Mucosa of stomach (tissue), 1 donor: ENCODE data around the gene COQ3.

ENCODE experiments used
- H3K27me3 ChIP-seq: one replicate; pipeline ENCODE4 v1.7.0; 2013; ENCODE audit warnings: mild to moderate bottlenecking, low read length; ENCODE audit not compliant: control insufficient read depth, insufficient read depth
- H3K36me3 ChIP-seq: one replicate; pipeline ENCODE4 v1.7.0; 2013; ENCODE audit warnings: low read length; ENCODE audit not compliant: control insufficient read depth, insufficient read depth
- H3K4me1 ChIP-seq: one replicate; pipeline ENCODE4 v1.7.0; 2013; ENCODE audit warnings: mild to moderate bottlenecking, low read length; ENCODE audit not compliant: control insufficient read depth, insufficient read depth
- H3K4me3 ChIP-seq: one replicate; pipeline ENCODE4 v1.7.0; 2013; ENCODE audit warnings: low read length
- H3K9ac ChIP-seq: one replicate; pipeline ENCODE4 v1.7.0; 2013; ENCODE audit warnings: mild to moderate bottlenecking, low read length, moderate library complexity
- H3K9me3 ChIP-seq: one replicate; pipeline ENCODE4 v1.7.0; 2013; ENCODE audit warnings: mild to moderate bottlenecking, low read length, moderate library complexity; ENCODE audit not compliant: control insufficient read depth
- donor health status: Pancreatic carcinoma.

Gene COQ3

DNA sequence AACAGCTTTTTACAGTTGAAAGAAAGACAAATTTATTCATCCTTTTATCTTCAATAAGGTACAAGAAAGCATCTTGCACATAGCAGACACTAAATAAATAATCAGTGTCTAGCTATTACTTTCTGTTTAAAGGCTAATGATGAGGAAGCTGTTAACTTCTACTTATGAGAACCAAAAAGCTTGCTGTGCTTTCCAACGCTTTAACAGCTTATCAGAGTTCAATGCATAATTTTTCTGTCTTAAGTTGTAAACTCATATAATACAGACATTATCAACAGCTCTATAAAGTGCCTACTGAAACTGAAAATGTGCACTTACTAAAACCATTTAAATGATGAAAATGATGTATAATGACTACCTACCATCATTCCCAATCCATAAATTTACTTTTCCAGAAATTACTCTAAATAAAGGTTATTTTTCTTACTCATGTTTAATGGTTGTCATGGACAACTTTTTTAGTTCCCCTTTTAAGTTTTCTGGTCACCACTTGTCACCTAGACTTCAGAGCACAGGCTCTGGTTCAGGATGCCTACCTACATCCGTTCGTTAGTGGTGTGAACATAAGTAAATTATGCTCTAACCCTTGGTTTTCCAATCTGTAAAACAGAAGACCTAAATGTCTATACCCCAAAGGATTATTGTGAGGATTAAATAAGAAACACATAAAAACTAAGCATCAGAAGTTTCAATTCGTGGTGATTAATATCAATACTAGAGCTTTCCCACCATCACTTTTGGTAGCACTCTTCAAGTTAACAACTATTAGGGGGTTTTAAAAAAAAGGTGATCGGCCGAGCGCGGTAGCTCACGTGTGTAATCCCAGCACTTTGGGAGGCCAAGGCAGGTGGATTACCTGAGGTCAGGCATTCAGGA is 23.1 kb upstream of the COQ3 start:
- H3K9me3 ChIP-seq, result no peaks in the 10 kb centered on the region
- no peak overlapping the region for H3K9ac ChIP-seq
- H3K36me3 ChIP-seq, result no peaks in the 10 kb centered on the region
- no peaks in the 10 kb centered on the region for H3K4me1 ChIP-seq
- H3K27me3 ChIP-seq, result no peaks in the 10 kb centered on the region
- H3K4me3 ChIP-seq, result no peak overlapping the region

DNA sequence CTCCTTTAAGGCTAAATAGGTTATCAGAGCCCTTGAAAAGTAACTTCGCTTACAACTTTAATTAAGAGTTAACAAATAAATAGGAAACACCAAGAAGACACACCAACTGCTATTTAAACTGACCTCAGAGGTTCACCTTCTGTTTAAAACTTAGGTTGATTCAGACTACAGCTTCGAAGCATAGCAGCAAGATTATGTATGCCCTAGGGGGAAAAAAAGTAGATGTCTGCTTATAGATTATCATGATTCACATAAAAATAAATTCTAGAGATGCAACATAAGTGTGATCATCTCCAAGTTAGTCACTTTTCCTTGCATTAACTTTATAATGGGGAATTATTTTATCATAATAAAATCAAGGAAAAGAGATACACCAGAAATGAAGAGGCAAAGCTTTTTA is 22.2 kb upstream of the COQ3 start:
- Histone ChIP-seq H3K9ac (no peak overlapping the region), H3K9me3 (no peaks in the 10 kb centered on the region), H3K27me3 (no peaks in the 10 kb centered on the region), H3K36me3 (no peaks in the 10 kb centered on the region), H3K4me1 (no peaks in the 10 kb centered on the region), H3K4me3 (no peak overlapping the region)

DNA sequence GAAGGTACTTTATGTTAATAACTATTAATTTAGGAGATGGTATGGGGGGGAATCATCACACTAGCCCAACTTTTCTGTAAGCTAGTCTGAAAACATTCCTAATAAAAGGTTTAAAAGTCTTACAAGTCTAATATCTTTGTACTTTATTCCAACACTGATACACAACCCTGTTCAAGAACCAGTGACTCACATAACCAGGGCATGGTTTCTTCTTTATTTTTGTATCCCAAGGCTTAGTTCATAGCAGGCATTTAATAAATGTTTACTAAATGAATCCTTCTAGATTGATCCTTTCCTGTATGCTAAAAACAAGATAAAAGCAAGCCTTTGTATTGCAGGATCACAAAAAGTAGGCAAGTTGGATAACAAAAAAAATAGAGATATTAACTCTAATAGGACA is 21.5 kb upstream of the COQ3 start:
- Histone ChIP-seq H3K9ac (no peak overlapping the region), H3K36me3 (no peaks in the 10 kb centered on the region), H3K27me3 (no peaks in the 10 kb centered on the region), H3K4me3 (no peak overlapping the region), H3K9me3 (no peaks in the 10 kb centered on the region), H3K4me1 (no peaks in the 10 kb centered on the region)

DNA sequence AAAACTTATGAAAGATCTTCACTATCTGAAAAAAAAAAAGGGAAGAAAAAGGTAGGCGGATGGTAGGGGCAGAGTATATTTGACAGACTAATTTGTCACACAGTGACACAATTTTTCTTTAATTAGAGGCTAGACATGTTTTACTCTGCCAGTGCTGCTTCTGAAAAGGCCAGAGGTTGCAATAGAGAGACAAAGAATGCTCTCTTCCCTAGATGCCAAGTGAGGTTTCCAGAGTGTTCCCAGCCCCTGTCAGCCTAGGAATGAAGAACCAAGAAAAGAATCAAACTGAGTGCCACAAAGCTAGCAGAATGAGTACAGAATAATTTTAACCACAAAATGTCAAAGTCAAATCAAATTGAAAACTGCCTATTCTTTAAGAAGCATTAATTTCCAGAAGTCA is 18.1 kb upstream of the COQ3 start:
- H3K4me3 ChIP-seq, result no peak overlapping the region
- H3K9ac ChIP-seq, result no peak overlapping the region
- no peaks in the 10 kb centered on the region for H3K27me3 ChIP-seq
- H3K9me3 ChIP-seq, result no peaks in the 10 kb centered on the region
- no peaks in the 10 kb centered on the region for H3K4me1 ChIP-seq
- H3K36me3 ChIP-seq, result no peaks in the 10 kb centered on the region

DNA sequence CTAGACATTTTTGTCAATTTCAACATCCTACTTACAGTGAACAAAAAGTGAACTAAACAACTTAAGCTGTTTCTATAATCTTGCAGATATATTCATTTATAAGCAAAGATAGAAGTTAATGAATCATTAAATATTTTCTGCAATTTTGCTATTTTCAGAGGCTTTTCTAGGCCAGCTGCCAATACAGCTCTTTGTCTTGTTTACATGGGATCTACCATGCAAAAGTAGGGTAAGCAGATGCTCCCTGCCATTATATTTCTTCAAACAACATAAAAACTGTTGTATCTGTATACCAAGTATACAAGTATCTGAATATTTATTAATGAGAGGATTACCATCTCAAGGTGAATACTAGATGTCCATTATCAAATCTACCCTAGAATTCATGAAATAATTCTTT is 15.7 kb upstream of the COQ3 start:
- peaks cover 6% of the 10 kb centered on the region for H3K36me3 ChIP-seq

DNA sequence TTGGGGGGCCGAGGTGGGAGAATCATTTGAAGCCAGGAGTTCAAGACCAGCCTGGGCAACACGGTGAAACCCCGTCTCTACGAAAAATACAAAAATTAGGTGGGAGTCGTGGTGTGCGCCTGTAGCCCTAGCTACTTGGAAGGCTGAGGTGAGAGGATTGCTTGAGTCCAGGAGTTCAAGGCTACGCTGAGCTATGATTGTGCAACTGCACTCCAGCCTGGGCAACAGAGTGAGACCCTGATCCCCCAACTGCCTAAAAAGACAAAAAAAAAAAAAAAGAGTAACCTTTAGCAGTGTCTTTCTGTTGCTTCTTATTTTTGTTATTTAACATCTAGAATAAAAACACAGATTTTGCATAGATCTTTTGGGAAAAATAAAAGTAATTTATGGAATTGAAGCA is 13.1 kb upstream of the COQ3 start:
- Histone ChIP-seq H3K4me1 (no peaks in the 10 kb centered on the region), H3K9ac (no peak overlapping the region), H3K36me3 (peaks cover 6% of the 10 kb centered on the region), H3K27me3 (no peaks in the 10 kb centered on the region), H3K9me3 (no peaks in the 10 kb centered on the region), H3K4me3 (no peak overlapping the region)

More for the DNA sequence above, 15.7 kb upstream of the COQ3 start:
- no peaks in the 10 kb centered on the region for H3K4me1 ChIP-seq
- H3K4me3 ChIP-seq, result no peak overlapping the region
- no peak overlapping the region for H3K9ac ChIP-seq
- no peaks in the 10 kb centered on the region for H3K9me3 ChIP-seq
- no peaks in the 10 kb centered on the region for H3K27me3 ChIP-seq

DNA sequence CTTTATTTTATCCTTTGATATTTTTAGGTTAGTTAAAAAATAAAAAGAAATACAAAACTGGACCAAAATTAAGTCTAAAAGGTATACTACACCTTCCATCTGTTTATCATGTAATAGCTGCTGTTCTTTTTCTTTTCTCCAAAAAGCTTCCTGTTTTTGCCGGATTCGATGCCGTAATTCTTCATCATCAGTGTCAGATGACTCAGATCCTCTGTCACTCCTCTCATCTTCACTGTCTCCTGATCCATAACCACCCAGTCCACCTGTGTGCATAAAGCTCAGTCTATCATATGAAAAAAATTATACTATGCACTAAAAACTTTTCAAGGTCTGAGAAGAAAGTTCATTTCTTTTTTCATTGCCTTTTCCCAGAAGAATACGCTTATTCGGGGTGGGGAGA is 8.5 kb upstream of the COQ3 start:
- H3K27me3 ChIP-seq, result no peaks in the 10 kb centered on the region
- no peaks in the 10 kb centered on the region for H3K4me1 ChIP-seq
- no peak overlapping the region for H3K9ac ChIP-seq
- H3K4me3 ChIP-seq, result no peak overlapping the region
- peaks cover 10% of the 10 kb centered on the region for H3K36me3 ChIP-seq
- no peaks in the 10 kb centered on the region for H3K9me3 ChIP-seq

DNA sequence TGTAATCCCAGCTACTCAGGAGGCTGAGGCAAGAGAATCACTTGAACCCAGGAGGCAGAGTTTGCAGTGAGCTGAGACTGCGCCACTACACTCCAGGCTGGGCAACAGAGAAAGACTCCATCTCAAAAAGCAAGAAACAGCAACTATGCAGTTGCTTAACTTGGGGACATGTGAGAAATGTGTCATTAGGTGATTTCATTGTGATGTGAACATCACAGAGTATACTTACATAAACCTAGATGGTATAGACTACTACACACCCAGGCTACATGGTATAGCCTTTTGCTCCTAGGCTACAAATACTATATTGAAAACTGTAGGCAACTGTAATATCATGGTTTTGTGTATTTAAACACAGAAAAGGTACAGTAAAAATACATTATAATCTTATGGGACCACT is 3.3 kb upstream of the COQ3 start:
- Histone ChIP-seq H3K4me3 (no peak overlapping the region), H3K9me3 (no peaks in the 10 kb centered on the region), H3K36me3 (peaks cover 4% of the 10 kb centered on the region), H3K9ac (no peak overlapping the region), H3K4me1 (no peaks in the 10 kb centered on the region), H3K27me3 (no peaks in the 10 kb centered on the region)

DNA sequence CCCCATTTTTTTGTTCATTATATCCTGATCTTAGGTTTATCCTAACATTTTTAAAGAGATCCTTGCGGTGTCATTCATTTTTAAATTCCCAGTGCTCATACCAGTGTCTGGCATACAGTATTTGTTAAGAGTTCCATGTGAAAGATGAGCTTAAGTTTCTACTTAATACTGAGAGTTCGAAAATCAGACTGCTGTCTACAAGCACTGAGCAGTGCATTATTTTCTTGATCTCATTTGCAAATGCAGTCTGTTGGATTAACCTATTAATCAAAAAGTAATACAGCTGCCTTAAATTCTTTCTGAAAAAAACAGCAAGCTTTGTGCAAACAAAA is 663 bp downstream of the COQ3 start:
- no peaks in the 10 kb centered on the region for H3K4me1 ChIP-seq

DNA sequence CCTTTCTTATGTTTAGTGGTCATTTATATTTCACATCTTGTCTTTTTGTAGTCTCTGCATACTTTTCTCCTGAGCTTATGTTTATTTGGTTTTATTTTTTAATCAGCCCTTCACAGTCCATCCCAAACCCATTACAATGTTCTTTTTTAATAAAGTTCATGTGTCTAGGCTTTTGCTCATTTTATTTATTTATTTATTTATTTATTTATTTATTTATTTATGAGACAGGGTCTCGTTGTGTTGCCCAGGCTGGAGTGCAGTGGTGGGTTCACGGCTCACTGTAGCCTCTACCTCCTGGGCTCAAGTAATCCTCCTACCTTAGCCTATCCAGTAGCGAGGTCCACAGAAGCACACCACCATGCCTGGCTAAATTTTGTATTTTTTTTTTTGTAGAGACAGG is 3.1 kb downstream of the COQ3 start:
- H3K27me3 ChIP-seq, result no peaks in the 10 kb centered on the region
- no peaks in the 10 kb centered on the region for H3K36me3 ChIP-seq
- no peak overlapping the region for H3K4me3 ChIP-seq
- H3K9ac ChIP-seq, result no peak overlapping the region
- H3K9me3 ChIP-seq, result no peaks in the 10 kb centered on the region
- no peaks in the 10 kb centered on the region for H3K4me1 ChIP-seq

More for the DNA sequence above, 663 bp downstream of the COQ3 start:
- Histone ChIP-seq H3K36me3 (no peaks in the 10 kb centered on the region), H3K27me3 (no peaks in the 10 kb centered on the region), H3K9ac (peak overlapping the region; percentile 96), H3K9me3 (no peaks in the 10 kb centered on the region), H3K4me3 (peak overlapping the region; percentile 97)

DNA sequence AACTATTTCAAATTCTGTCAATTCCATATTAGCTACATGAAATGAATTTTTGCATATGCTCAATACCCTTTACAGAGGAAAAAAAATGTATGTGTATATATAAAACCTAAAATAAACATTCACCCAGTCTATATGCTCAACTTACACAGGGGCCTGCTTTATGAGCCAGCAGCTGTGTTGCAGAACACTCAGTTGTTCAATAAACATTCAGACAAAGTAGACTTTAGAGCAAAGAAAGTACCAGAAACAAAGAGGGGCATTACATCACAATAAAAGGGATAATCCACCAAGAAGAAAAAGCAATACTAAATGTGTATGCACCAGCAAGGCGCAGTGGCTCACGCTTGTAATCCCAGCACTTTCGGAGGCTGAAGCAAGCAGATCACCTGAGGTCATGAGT is 9.5 kb downstream of the COQ3 start:
- no peak overlapping the region for H3K4me3 ChIP-seq
- no peaks in the 10 kb centered on the region for H3K27me3 ChIP-seq
- H3K4me1 ChIP-seq, result no peaks in the 10 kb centered on the region
- no peak overlapping the region for H3K9ac ChIP-seq
- no peaks in the 10 kb centered on the region for H3K9me3 ChIP-seq
- no peaks in the 10 kb centered on the region for H3K36me3 ChIP-seq

DNA sequence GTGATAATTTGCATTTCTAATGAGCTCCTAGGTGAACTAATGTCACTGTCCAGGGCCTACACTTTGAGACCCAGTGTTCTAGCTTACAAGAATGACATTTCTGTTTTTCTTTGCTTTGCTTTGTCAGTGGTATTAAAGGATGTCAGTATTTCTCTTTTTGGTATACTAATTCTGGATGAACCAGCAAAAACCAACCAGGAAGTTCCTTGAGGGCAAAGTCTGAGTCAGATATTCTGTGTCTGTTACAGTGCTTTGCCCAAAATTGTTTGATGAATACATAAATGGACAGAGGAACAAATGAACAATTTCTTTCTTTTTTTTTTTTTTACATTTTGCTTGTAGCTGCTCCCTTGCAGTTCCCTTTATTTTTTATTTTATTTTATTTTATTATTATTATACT is 15.4 kb downstream of the COQ3 start:
- H3K4me1 ChIP-seq, result no peaks in the 10 kb centered on the region
- no peaks in the 10 kb centered on the region for H3K9me3 ChIP-seq
- H3K27me3 ChIP-seq, result no peaks in the 10 kb centered on the region
- H3K4me3 ChIP-seq, result no peak overlapping the region
- H3K36me3 ChIP-seq, result no peaks in the 10 kb centered on the region
- no peak overlapping the region for H3K9ac ChIP-seq

DNA sequence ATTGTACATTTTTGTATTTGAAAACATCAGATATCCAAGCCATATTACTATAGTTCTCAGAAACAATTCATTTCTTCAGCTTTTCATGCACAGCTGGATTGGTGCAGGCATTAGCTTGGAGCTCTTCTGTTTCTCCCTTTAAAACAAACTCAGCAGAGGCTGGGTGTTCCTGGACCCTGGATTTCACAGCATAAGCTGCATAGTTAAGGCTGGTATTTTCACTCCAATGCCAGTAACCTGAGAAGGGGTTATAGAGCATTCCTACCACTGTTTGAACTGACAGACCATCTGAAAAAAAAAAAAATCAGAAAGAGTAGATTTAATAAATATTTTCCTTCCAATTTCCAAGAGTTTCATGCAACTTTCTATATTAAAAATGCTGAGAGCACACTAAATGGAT is 24.5 kb downstream of the COQ3 start:
- no peaks in the 10 kb centered on the region for H3K36me3 ChIP-seq

More for the DNA sequence above, 24.5 kb downstream of the COQ3 start:
- no peaks in the 10 kb centered on the region for H3K4me1 ChIP-seq
- H3K9ac ChIP-seq, result no peak overlapping the region
- no peaks in the 10 kb centered on the region for H3K27me3 ChIP-seq
- H3K9me3 ChIP-seq, result no peaks in the 10 kb centered on the region
- H3K4me3 ChIP-seq, result no peak overlapping the region
